ENCODE measurements around the gene TACC2. TPM values are rescaled to one million over a fixed set of nuclear protein-coding genes. Genes with fewer than 3 reads are reported as not detected.

The TACC2 gene
- total and polyA plus RNA-seq, 9 of the 15 experiments (the other 6 are each of a cell fraction or from before 2014, with no cell fraction given): under 0.01 to 0.35 (median 0.03) TPM; not detected in 6

- Histone ChIP-seq H3K36me3 (ENCODE audit: control insufficient read depth, insufficient read depth, low read length) (no peaks in the 10 kb centered on the region), H3K27ac (ENCODE audit: extremely low read depth, low read depth, low read length) (no peak overlapping the region), H3K79me2 (ENCODE audit: control insufficient read depth, insufficient read depth, low read length) (no peaks in the 10 kb centered on the region), H3K4me1 (replicated peaks in 1 of 2; ENCODE audit: control insufficient read depth in 2 of 2, insufficient read depth in 2 of 2, low read length in 2 of 2) (no peaks in the 10 kb centered on the region), H3K4me3 (no peak overlapping the region), H3K27me3 (ENCODE audit: control insufficient read depth in 2 of 2, insufficient read depth in 2 of 2, low read length in 2 of 2) (peaks cover 0 to 38% of the 10 kb centered on the region in 2 experiments; a peak in 2 of 5 replicates), H4K20me1 (replicated peaks; ENCODE audit: control insufficient read depth, insufficient read depth, low read length) (no peaks in the 10 kb centered on the region), H3K9me3 (replicated peaks; ENCODE audit: control insufficient read depth, insufficient read depth, low read depth, low read length) (no peaks in the 10 kb centered on the region), H3K9me1 (ENCODE audit: control insufficient read depth, insufficient read depth, low read length) (no peaks in the 10 kb centered on the region), H3K4me2 (ENCODE audit: insufficient read depth, low read length) (no peak overlapping the region), H2AFZ (ENCODE audit: low read depth, low read length) (no peak overlapping the region), H3K9ac (ENCODE audit: insufficient read depth in 1 of 2, low read depth in 2 of 2, low read length in 2 of 2) (no peak overlapping the region)
- ATAC-seq (no peak), DNase-seq (ENCODE audit: extremely low read depth in 1 of 4, low spot score in 3 of 4) (no peak), FAIRE-seq (no peak)
- intact Hi-C loops (cut with micrococcal nuclease): no loop called here
- ChIA-PET POLR2A (no interaction called here), CTCF (ENCODE audit: low intra/inter-chr PET ratio) (no interaction called here)
- 2% methylated on average over 6 of the region's 8 CpGs for WGBS (ENCODE audit: insufficient coverage, low coverage, missing lambda C conversion rate)
- in situ Hi-C loops (cut with MboI): no loop called here
- no TSS peak for BruUV-seq (replicated peaks)
- no peak for TF ChIP-seq BRD9 (IDR thresholded peaks at IDR 0.05; ENCODE audit: low read depth, partially characterized antibody)
- TF ChIP-seq ZFP36 (IDR thresholded peaks at IDR 0.05; ENCODE audit: low read depth, low read length, partially characterized antibody): no peak
- TF ChIP-seq, protein P1, sequence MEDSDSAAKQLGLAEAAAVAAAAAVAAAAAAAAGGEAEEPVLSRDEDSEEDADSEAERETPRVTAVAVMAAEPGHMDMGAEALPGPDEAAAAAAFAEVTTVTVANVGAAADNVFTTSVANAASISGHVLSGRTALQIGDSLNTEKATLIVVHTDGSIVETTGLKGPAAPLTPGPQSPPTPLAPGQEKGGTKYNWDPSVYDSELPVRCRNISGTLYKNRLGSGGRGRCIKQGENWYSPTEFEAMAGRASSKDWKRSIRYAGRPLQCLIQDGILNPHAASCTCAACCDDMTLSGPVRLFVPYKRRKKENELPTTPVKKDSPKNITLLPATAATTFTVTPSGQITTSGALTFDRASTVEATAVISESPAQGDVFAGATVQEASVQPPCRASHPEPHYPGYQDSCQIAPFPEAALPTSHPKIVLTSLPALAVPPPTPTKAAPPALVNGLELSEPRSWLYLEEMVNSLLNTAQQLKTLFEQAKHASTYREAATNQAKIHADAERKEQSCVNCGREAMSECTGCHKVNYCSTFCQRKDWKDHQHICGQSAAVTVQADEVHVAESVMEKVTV (CRISPR knock-in tag; IDR thresholded peaks at IDR 0.05): no peak
- no peak for TF ChIP-seq MCM3 (IDR thresholded peaks at IDR 0.05)
- TF ChIP-seq MGA (IDR thresholded peaks at IDR 0.05): no peak
- no peak for TF ChIP-seq RBM39 (optimal IDR thresholded peaks at IDR 0.05; ENCODE audit: low read depth, low read length)
- TF ChIP-seq ZNF263 (CRISPR knock-in tag; IDR thresholded peaks at IDR 0.05; ENCODE audit: borderline replicate concordance): no peak
- TF ChIP-seq, protein P2, sequence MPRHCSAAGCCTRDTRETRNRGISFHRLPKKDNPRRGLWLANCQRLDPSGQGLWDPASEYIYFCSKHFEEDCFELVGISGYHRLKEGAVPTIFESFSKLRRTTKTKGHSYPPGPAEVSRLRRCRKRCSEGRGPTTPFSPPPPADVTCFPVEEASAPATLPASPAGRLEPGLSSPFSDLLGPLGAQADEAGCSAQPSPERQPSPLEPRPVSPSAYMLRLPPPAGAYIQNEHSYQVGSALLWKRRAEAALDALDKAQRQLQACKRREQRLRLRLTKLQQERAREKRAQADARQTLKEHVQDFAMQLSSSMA (CRISPR knock-in tag; IDR thresholded peaks at IDR 0.05): no peak
- no peak for TF ChIP-seq SMAD2 (IDR thresholded peaks at IDR 0.05; ENCODE audit: low read depth, low read length)
- TF ChIP-seq FOXK1 (CRISPR knock-in tag; IDR thresholded peaks at IDR 0.05; ENCODE audit: borderline replicate concordance): no peak
Observed at GRCh38 chr10:122098924-122099323, 110.0 kb downstream of the TACC2 start.
